HL-60/S4 treated with phorbol 12-myristate 13-acetate at 8.2 ng/mL for 4 days and 3 days (cell line): ENCODE data around the gene ACSF2.
"Not testable (repeated sequence)": the region's sequence is repeated elsewhere in the genome, so short reads cannot be mapped to it uniquely, and the experiment has no call there.

Experiments used
- in situ Hi-C: fragments of 300-500 bp; cut with MboI; formaldehyde crosslinking; loops from 2 replicates; pipeline ENCODE4 v1.15.0; 2022; ENCODE audit warnings: low sequenced_read_pairs

ACSF2 gene

GRCh38 chr17:50461550-50462132 is 35.6 kb downstream of the ACSF2 start:
- in situ Hi-C loops, result no loop called here

- in situ Hi-C loops, result no loop called here
These were observed 36.4 kb downstream of the ACSF2 start for GRCh38 chr17:50462446-50462845.

- in situ Hi-C loops, result no loop called here
These were observed 38.1 kb downstream of the ACSF2 start for GRCh38 chr17:50464121-50464520.

GRCh38 chr17:50464736-50465135 is 38.7 kb downstream of the ACSF2 start:
- in situ Hi-C loops, result no loop called here

- in situ Hi-C loops, result no loop called here
These were observed 39.2 kb downstream of the ACSF2 start for GRCh38 chr17:50465171-50465570.

- in situ Hi-C loops, result no loop called here
These were observed 39.6 kb downstream of the ACSF2 start for GRCh38 chr17:50465635-50466034.

- in situ Hi-C loops, result no loop called here
These were observed 40.5 kb downstream of the ACSF2 start for GRCh38 chr17:50466371-50467113.

GRCh38 chr17:50467114-50467854 is 41.3 kb downstream of the ACSF2 start:
- in situ Hi-C loops, result no loop called here

GRCh38 chr17:50467855-50468303 is 41.9 kb downstream of the ACSF2 start:
- in situ Hi-C loops, result no loop called here

- in situ Hi-C loops, result no loop called here
These were observed 42.5 kb downstream of the ACSF2 start, which contains the start of gene CHAD for GRCh38 chr17:50468304-50469207. Gene CHAD (minus strand): TSS chr17:50468880. CDS start chr17:50468813, 67 bp downstream.

GRCh38 chr17:50469208-50469605 is 43.2 kb downstream of the ACSF2 start:
- in situ Hi-C loops, result no loop called here

- in situ Hi-C loops, result no loop called here
These were observed 43.8 kb downstream of the ACSF2 start for GRCh38 chr17:50469671-50470305.

GRCh38 chr17:50470426-50470825 is 44.4 kb downstream of the ACSF2 start:
- in situ Hi-C loops, result no loop called here

GRCh38 chr17:50471009-50471905 is 45.2 kb downstream of the ACSF2 start:
- in situ Hi-C loops, result no loop called here

- in situ Hi-C loops, result no loop called here
These were observed 46.3 kb downstream of the ACSF2 start for GRCh38 chr17:50472286-50472685.

- in situ Hi-C loops, result not testable (repeated sequence)
These were observed 46.7 kb downstream of the ACSF2 start for GRCh38 chr17:50472761-50473161.

- in situ Hi-C loops, result no loop called here
These were observed 47.9 kb downstream of the ACSF2 start for GRCh38 chr17:50473901-50474300.

GRCh38 chr17:50474523-50474922 is 48.5 kb downstream of the ACSF2 start:
- in situ Hi-C loops, result no loop called here

- in situ Hi-C loops, result no loop called here
These were observed 49.3 kb downstream of the ACSF2 start for GRCh38 chr17:50475362-50475761.
